Mesothelial cell of epicardium (in vitro differentiated cells): Measurements from ENCODE around the gene FBXL16. TPM values are rescaled to one million over a fixed set of nuclear protein-coding genes. Genes with fewer than 3 reads are reported as not detected.

Experiments
- DNase-seq, 2 experiments: peaks; one replicate each; pipeline ENCODE4 v3.0.0; 2021; ENCODE audit warnings: low spot score in 2 of 2; ENCODE audit not compliant: unreplicated experiment in 2 of 2
- H3K27ac Mint-ChIP-seq: 2 replicates; pipeline ENCODE4 v1.8.0; 2021; ENCODE audit warnings: mixed read lengths
- H3K27me3 Mint-ChIP-seq: 2 replicates; pipeline ENCODE4 v1.8.0; 2021; ENCODE audit warnings: low read depth, mixed read lengths
- H3K36me3 Mint-ChIP-seq: 2 replicates; pipeline ENCODE4 v1.8.0; 2021; ENCODE audit warnings: mixed read lengths
- H3K4me1 Mint-ChIP-seq: 2 replicates; pipeline ENCODE4 v1.8.0; 2021; ENCODE audit warnings: mixed read lengths
- H3K4me3 Mint-ChIP-seq: 2 replicates; pipeline ENCODE4 v1.8.0; 2021; ENCODE audit warnings: mild to moderate bottlenecking, moderate library complexity, mixed read lengths
- H3K9me3 Mint-ChIP-seq: 2 replicates; pipeline ENCODE4 v1.8.0; 2021; ENCODE audit warnings: mixed read lengths
- total RNA-seq: library from RNA; stranded (reverse); gene quantifications from 3 replicates; pipeline ENCODE4 v1.2.1, GENCODE V29; 2021
- TF ChIP-seq, protein P1 (sequence below): fragments of 200-600 bp; sonication (generic); IDR thresholded peaks from one replicate; pipeline ENCODE4 v1.5.0; 2021; ENCODE audit warnings: antibody characterized with exemption; ENCODE audit not compliant: unreplicated experiment

Gene FBXL16
- total RNA-seq, 1 donor from 2014 or later, result 0.85 TPM

DNA sequence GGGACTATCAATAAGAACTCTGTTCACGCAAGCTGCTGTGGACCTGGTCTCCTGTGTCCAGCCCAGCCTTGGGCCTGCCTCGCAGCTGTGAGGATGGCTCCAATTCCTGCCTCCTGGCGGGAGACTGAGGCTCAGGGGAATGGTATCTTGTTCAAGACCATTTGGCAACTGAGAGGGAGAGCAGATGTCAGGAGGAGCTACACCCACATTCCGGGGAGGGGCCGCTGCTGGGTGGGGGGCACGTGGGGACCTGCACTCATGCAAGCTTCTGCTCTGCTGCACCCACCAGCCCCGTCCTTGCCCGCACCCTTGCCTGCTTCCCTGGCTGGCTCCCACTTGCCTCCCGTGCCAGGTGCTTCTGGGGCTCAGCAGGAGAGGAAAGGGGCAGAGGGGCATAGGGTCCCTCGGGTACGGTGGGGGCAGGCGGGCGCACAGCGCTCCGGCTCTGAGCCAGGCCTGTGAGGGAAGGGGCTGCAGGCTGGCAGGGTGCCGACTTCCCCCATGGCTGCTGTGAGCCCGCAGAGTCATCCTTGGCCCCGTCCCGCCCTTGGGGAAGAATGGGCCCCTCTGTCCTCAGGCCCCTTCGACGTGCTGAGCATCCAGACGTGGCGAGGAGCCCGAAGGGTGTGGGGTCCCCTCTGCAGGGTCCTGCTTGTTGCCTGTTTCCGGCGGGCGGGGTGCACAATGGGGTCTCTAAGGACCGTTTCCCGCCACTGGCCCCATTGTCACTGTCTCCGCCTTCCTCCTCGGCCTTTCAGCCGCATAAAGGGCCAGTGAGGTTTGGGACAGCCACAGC, 12.0 kb upstream of the FBXL16 start:
- Mint-ChIP-seq H3K4me3 (no peak overlapping the region), H3K9me3 (no peaks in the 10 kb centered on the region), H3K27me3 (peaks cover 32% of the 10 kb centered on the region), H3K36me3 (no peaks in the 10 kb centered on the region), H3K4me1 (peaks cover 13% of the 10 kb centered on the region), H3K27ac (no peak overlapping the region)
- TF ChIP-seq, protein P1, sequence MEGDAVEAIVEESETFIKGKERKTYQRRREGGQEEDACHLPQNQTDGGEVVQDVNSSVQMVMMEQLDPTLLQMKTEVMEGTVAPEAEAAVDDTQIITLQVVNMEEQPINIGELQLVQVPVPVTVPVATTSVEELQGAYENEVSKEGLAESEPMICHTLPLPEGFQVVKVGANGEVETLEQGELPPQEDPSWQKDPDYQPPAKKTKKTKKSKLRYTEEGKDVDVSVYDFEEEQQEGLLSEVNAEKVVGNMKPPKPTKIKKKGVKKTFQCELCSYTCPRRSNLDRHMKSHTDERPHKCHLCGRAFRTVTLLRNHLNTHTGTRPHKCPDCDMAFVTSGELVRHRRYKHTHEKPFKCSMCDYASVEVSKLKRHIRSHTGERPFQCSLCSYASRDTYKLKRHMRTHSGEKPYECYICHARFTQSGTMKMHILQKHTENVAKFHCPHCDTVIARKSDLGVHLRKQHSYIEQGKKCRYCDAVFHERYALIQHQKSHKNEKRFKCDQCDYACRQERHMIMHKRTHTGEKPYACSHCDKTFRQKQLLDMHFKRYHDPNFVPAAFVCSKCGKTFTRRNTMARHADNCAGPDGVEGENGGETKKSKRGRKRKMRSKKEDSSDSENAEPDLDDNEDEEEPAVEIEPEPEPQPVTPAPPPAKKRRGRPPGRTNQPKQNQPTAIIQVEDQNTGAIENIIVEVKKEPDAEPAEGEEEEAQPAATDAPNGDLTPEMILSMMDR, result no peak
- DNase-seq, result no peak

GRCh38 chr16:716768-717325, 11.2 kb upstream of the FBXL16 start:
- TF ChIP-seq, protein P1, result no peak

DNA sequence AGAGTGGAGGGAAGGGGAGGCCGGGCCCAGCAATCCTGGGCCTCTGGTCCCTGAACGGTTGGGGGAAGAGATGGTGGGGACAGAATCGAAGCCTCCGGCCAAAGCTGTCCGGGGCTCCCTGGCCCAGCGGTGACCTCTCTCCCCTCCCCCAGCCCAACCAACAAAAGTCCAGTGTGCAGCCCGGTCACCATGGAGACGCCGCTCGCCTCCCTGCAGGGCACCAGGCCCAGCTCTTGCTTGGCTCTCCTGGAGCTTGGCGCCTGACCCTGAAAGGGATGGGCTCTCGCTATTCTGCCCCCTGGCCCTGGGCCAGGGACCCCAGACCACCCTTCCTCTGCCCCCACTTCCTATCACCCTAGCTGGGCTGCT, 10.6 kb upstream of the FBXL16 start:
- H3K27me3 Mint-ChIP-seq, result peaks cover 42% of the 10 kb centered on the region
- TF ChIP-seq, protein P1, result no peak
- no peaks in the 10 kb centered on the region for H3K9me3 Mint-ChIP-seq
- peak overlapping the region; percentile 56 for H3K4me3 Mint-ChIP-seq
- H3K36me3 Mint-ChIP-seq, result no peaks in the 10 kb centered on the region
- H3K4me1 Mint-ChIP-seq, result peaks cover 13% of the 10 kb centered on the region
- no peak overlapping the region for H3K27ac Mint-ChIP-seq
- DNase-seq, result no peak

More at GRCh38 chr16:716768-717325, 11.2 kb upstream of the FBXL16 start:
- no peak overlapping the region for H3K27ac Mint-ChIP-seq
- H3K4me1 Mint-ChIP-seq, result peaks cover 13% of the 10 kb centered on the region
- no peak for DNase-seq
- H3K4me3 Mint-ChIP-seq, result no peak overlapping the region
- H3K36me3 Mint-ChIP-seq, result no peaks in the 10 kb centered on the region
- H3K27me3 Mint-ChIP-seq, result peaks cover 37% of the 10 kb centered on the region
- no peaks in the 10 kb centered on the region for H3K9me3 Mint-ChIP-seq

DNA sequence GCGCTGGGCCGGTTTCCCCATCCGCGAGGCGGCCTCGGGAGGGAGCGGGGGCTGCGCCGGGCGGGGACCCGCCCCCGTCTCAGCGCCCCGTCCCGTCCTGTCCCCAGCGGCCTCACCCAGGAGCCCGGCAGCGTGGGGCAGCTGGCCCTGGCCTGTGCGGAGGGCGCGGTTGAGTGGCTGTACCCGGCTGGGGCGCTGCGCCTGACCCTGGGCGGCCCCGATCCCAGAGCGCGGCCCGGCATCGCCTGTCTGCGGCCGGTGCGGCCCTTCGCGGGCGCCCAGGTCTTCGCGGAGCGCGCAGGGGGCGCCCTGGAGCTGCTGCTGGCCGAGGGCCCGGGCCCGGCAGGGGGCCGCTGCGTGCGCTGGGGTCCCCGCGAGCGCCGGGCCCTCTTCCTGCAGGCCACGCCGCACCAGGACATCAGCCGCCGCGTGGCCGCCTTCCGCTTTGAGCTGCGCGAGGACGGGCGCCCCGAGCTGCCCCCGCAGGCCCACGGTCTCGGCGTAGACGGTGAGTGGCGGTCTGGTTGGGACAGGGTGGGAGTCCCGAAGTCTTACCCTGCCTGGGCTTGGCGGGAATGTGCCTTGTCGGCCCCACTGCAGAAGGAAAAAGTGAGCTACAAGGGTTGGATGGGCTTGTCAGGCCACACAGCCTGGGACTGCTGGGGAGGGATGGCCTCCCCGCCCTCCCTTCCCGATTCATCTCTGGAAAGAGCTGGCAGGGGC, 10.0 kb upstream of the FBXL16 start:
- peaks cover 13% of the 10 kb centered on the region for H3K4me1 Mint-ChIP-seq
- no peaks in the 10 kb centered on the region for H3K9me3 Mint-ChIP-seq
- TF ChIP-seq, protein P1, result no peak
- peak overlapping the region; percentile 56 for H3K4me3 Mint-ChIP-seq
- no peak overlapping the region for H3K27ac Mint-ChIP-seq
- peaks cover 44% of the 10 kb centered on the region for H3K27me3 Mint-ChIP-seq
- H3K36me3 Mint-ChIP-seq, result no peaks in the 10 kb centered on the region
- DNase-seq, result no peak

- Mint-ChIP-seq H3K4me1 (peaks cover 8% of the 10 kb centered on the region), H3K9me3 (no peaks in the 10 kb centered on the region), H3K27me3 (peaks cover 52% of the 10 kb centered on the region), H3K4me3 (peak within 1 kb of the TSS; percentile 56), H3K36me3 (no peaks in the 10 kb centered on the region), H3K27ac (no peak within 1 kb of the TSS)
- TF ChIP-seq, protein P1, result no peak
- DNase-seq, result peak; percentile 94 to 96
Observed at GRCh38 chr16:714558-715476, 9.2 kb upstream of the FBXL16 start, which contains the start of gene METRN. METRN (plus strand) TSS chr16:715118; CDS start chr16:715290, 172 bp downstream.
